Prostate gland (tissue), 2 donors: ENCODE measurements around the gene PSMB2.

Experiments
- CTCF ChIP-seq, 4 experiments: fragments of 200-600 bp in 2 of 4; fragments of 450-650 bp in 2 of 4; sonication (generic) in 2 of 4; IDR thresholded peaks; 1 replicate in 3 of 4; 2 replicates in 1 of 4; pipeline ENCODE4 v1.5.1; 2016 to 2019; ENCODE audit warnings: antibody characterized with exemption in 4 of 4, mild to moderate bottlenecking in 2 of 4, moderate library complexity in 2 of 4
- POLR2A ChIP-seq: fragments of 450-650 bp; IDR thresholded peaks from one replicate; pipeline ENCODE4 v1.6.1; 2016; ENCODE audit warnings: antibody characterized with exemption, mild to moderate bottlenecking

GRCh38 chr1:35580949-35581388 lies 60.4 kb downstream of the PSMB2 start:
- no peak for TF ChIP-seq CTCF (IDR thresholded peaks at IDR 0.05)
- no peak for TF ChIP-seq POLR2A
